Spleen (tissue), 7 donors: Measurements from ENCODE around the gene ZNF317.

Experiments
- POLR2AphosphoS5 ChIP-seq, 3 donors: sonication (generic); formaldehyde crosslinking; IDR thresholded peaks; one replicate each; pipeline ENCODE4 v1.5.1; 2017; ENCODE audit warnings: antibody characterized with exemption in 3 of 3
- TF ChIP-seq, protein P1 (sequence below), 11 experiments: fragments of 200-600 bp in 7 of 11; fragments of 450-650 bp in 4 of 11; sonication (generic) in 4 of 11; IDR thresholded peaks in 8 of 11; conservative IDR thresholded peaks in 3 of 11; 1 replicate in 7 of 11; 2 replicates in 4 of 11; pipeline versions ENCODE4 v1.4.0 to v1.8.0; 2016 to 2021; ENCODE audit warnings: antibody characterized with exemption in 11 of 11, inconsistent platforms in 4 of 11, mild to moderate bottlenecking in 1 of 11
- donor health status: DM: no; HTN: no; CAD: no; lungs with moderate emphysema.
- donor health status: DM: no; HTN: no; CAD: no.
- donor health status: DM: no; HTN: no; CAD: no.

DNA sequence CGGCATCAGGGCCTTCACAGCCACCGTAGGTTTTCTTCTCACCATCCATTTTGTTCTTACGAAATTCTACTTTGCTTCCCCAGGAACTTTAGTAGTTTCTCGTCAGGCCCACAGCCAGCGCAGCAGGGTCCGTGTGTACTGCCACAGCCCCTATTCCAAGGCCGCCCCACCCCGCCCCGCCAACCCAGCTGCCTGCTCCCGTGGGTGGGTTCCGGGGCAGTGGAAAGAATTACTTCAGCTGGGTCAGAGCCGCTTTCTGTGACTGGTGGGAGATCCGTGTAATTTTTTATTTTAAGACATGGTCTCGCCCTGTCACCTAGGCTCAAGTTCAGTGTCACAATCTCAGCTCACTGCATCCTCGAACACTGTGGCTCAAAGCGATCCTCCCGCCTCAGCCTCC lies 42.8 kb downstream of the ZNF317 start:
- TF ChIP-seq, protein P1, sequence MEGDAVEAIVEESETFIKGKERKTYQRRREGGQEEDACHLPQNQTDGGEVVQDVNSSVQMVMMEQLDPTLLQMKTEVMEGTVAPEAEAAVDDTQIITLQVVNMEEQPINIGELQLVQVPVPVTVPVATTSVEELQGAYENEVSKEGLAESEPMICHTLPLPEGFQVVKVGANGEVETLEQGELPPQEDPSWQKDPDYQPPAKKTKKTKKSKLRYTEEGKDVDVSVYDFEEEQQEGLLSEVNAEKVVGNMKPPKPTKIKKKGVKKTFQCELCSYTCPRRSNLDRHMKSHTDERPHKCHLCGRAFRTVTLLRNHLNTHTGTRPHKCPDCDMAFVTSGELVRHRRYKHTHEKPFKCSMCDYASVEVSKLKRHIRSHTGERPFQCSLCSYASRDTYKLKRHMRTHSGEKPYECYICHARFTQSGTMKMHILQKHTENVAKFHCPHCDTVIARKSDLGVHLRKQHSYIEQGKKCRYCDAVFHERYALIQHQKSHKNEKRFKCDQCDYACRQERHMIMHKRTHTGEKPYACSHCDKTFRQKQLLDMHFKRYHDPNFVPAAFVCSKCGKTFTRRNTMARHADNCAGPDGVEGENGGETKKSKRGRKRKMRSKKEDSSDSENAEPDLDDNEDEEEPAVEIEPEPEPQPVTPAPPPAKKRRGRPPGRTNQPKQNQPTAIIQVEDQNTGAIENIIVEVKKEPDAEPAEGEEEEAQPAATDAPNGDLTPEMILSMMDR (IDR thresholded peaks at IDR 0.05 in 8 of 11, conservative IDR thresholded peaks at IDR 0.05 in 3 of 11), result no peak
- no peak for TF ChIP-seq POLR2AphosphoS5 (IDR thresholded peaks at IDR 0.05)
